CD4-positive, alpha-beta T cell treated with Interleukin-21 for 1 hour (primary cell): ENCODE data around the gene DDR2.

Experiments
- DNase-seq: peaks from one replicate; pipeline ENCODE4 v3.0.0-alpha.2; 2020

Gene DDR2

DNA sequence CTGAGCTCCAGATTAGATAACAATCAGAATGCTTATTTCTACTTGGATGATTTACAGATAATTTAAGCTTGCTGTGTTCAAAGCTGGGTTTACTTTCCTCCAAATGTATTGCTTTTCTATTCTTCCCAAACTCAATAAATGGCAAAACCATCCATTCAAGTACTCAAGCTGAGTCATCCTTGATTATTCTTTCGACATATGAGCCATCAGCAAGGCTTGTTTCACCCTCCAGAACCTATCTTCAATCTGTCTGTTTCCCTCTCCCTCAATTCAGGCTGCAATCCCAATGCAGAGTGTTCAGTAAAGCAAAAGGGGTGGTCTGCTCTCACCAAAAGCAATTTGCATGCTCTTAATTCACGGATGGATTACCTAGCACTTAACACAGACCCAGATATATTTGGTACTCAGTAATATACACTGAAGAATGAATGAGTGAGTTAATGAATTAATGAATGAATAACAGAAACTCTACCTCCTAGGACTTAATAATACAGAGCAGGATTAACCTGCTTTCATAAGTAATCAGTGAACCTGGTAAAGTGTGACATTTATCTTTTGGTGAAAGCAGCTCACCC lies 41.9 kb downstream of the DDR2 start:
- DNase-seq: no peak

DNA sequence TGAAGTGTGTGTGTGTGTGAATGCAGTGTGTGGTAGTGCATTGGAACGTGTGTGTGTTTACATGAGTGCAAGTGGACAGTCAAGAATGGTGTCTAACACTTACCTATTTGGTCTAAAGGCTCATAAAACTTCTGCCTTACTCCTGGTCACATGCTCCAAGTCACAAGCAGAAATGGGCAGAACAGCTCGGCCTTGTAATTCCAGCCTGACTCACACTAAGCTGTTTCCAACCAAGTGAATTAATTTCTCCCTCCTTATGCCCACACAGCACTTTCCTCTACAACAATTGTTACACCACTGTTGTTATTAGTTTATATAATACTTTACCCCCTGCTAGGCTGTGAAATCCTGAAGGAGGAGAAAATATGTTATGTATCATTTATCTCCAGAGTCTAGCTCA lies 43.8 kb downstream of the DDR2 start:
- no peak for DNase-seq

DNA sequence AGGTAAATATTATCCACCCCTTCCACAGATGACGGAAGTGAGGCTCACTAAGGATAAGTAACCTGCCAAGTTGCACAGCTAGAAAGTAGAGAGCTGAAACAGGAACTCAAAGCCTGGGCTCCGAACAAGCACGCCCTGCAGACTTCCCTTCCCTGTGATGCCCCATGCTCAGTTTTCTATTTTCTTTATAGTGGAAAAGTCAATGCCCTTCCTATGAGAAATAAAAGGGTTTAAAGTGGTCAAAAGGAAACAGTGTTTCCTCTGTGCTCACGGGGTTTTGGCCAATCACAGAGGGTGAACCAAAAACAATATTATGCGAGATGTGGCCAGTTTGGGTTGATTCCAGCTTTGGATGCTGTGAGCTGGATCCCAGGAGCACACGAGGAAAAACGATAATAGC lies 44.5 kb downstream of the DDR2 start:
- no peak for DNase-seq

DNA sequence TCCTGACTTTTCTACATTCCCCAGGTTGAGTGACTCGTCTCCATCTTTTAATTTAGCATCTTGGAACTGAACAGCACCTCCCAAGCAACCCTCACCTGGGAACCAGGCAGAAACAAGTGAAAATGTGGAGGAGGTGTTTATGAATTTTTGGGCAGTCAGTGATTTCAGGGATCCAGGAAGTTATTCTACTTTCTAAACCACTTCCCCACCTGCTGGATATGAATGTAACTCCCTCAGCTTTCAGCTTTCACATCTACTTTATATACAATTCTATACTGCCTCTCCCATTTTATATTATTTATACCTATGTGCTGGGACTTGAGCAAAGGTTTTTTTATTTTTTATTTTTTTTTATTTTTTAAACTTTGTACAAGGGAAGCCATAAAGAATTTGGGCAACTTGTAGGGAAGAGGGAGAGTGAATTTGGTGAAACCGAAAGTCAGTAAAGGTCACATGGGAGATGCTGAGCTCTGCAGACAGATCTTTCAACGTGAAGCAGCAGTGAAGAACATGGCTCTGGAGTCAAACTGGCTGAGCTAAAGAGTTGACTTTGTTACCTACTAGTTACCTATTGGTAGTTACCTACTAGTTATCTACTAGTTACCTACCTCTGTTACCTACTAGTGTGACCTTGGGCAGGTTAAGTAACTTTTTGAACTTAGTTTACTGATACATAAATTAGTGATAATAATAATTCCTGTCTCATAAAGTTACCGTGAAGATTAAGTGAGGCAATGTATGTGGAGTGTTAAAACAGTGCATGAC lies 45.5 kb downstream of the DDR2 start:
- no peak for DNase-seq

DNA sequence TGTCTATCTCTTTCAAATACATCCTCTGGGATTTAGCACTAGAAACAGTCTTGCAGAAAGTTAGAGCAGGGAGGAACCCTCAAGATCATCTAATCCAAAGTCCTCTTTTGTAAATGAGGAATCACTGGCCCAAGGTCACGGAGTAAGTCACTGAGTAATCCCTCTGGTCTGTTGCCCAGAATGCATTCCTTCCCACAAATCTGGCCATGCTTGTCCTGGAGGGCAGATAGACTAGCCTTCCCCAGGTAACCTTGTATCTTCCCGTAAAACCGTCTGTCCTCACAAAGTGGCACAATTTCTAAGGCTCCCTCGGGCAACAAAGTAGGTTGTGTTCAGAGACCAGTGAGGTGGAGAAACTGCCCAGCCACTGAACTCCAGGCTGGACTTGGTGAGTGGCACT lies 46.2 kb downstream of the DDR2 start:
- no peak for DNase-seq

DNA sequence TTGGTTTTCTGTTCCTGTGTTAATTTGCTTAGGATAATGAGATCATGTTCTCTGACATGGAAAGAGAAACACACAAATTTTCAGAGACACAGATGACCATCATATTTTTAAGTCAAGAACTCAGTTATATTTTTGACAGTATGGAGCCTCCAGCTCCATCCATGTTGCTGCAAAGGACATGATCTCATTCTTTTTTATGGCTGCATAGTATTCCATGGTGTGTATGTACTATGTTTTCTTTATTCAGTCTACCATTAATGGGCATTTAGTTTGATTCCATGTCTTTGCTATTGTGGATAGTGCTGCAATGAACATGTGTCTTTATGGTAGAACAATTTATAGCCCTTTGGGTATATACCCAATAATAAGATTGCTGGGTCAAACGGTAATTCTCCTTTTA lies 47.0 kb downstream of the DDR2 start:
- no peak for DNase-seq

DNA sequence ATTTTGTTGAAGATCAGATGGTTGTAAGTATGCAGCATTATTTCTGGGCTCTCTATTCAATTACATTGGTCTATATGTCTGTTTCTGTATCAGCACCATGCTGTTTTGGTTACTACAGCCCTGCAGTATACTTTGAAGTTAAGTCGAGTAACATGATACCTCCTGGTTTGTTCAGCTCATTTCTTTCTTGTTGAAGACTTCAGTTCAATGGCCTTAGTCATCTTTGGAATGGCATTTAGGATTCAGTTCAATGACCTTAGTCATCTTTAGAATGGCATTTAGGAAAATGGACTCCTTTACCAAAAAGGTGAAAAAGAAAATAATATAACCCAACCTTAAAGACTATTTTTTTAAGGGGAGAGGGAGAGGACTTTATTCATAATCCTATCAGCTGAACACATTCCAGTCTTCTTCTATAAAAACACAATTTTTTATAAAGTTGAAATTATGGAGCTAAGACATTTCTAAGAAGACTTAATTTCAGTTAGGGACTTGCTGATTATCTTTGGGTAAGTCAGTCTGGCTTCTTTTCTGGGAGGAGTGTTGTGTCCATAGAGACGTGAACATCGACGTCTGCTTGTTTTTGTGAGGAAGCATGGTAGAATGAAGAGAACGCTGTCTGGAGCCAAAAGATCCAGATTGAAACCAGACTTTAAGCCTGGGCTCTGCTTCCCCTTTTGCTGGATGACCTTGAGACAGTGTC lies 48.3 kb downstream of the DDR2 start:
- no peak for DNase-seq

DNA sequence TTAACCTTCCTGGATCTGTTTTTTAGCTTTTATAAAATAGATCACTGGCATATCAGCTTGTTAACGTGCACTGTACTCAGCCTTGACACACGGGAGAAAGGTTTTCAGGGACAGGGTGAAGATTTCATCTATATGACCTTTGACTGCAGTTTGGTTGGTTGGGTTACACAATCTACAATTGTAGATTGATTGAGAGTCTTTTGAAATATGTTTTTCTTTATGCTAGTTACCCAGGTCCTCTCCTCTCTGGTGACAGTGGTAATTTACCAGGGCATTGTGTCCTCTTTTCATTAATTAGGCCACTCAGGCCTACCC lies 48.8 kb downstream of the DDR2 start:
- no peak for DNase-seq

DNA sequence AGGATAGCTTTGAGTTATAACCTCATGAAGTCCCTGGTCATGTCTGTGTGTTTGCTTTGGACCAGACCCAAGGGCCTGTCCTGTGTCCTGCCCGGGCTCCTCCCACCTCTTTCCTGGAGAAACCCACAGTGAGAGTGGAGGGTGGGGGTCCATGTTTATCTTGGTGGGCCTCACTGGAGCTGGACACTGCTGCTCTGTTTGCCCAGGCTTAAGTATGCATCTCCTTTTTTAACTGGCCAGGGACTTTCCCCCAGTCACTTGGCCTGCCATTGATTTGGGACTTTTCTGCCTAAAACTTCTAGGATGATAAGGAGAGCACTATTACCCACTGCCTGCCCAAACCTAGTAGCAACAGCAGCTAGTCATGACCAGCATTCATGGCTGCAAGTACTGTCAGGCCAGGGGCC lies 49.8 kb downstream of the DDR2 start:
- DNase-seq: no peak

DNA sequence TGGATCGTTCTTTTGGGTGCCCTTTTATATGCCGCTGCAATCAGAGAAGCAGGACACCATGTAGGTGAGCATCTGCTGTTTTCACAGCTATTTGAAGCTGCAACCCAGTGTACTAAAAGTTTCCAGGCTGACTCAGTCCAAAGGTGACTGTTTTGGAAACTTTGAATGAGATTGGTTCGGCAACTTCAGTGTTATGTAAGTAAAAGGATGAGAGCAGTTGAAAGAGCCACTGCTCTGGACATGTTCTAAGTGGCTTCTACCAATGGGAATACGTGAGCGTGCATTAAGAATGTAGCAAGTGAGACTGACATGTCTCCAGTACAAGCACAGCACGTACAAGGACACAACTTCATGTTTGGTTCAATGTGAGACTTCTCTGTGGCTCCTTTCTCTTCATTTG lies 55.6 kb downstream of the DDR2 start:
- DNase-seq: no peak

DNA sequence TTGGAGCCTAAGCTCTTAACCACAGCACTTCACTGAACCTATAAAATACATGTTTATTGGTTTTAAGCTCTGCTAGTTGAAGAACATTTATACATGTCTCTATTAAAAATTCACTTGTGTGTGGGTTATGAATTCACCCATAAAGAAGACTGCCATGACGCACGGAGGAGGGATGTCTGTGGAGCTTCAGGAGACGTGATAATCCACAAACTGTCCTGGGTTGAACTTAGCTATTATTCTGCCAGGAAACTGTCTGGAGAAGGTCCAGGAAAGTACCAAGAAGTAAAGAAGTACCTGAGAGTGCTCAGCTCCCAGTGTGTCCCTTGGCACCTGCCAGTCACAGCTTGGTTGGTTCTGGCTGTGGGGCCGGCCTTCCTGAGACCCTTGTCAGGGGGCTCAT lies 56.3 kb downstream of the DDR2 start:
- DNase-seq: no peak

DNA sequence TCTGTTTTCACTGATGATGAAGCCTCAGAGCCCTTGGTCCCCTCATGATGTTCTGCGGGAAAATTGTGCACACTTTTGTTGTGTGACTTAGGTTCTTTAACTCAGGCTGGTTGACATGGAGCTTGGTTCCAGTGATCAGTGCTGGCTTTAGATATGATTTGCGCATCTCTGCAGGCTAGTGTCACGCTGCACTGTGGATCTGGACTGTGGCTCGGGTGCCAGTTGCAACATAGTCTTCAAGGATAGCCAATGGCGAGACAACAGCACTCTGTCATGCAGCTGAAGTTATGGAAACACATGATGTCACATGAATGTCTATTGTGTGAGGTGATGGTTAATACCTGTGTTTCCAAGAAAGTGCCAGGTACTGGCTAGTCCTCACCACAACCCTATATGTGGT lies 56.7 kb downstream of the DDR2 start:
- DNase-seq: no peak

DNA sequence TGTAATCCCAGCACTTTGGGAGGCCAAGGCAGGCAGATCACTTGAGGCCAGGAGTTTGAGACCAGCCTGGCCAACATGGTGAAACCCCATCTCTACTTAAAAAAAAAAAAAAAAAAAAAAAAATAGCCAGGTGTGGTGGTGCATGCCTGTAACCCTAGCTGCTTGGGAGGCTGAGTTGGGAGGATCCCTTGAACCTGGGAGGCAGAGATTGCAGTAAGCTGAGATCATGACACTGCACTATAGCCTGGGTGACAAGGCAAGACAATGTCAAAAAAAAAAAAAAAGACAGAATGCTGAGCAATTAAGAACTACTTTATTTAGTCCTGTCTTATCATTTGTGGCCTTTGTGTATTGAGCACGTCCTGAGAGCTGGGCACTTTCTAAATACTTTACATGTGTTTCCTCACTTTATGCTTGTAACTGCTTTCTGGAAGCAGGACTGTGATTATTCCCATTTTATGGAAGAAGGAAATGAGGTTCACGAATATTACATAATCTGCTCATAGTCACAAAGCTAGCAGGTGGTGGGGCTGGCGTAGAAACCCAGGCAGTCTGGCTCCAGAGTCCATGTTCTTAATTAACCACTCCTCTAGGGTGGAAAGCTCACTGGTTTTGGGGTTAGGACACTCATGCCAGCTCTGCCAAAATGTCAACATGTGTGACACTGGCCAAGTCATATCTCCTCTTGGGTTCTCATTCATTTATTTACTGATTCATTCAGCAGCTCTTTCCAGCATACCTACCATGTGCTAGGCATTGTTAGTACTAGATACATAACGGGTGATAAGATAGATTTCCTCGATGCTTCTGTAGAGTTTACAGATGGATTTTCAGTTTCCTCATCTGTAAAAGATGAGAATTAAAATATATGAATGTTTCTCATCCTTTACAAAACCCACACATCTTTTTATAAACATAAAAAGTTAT lies 57.7 kb downstream of the DDR2 start:
- no peak for DNase-seq

DNA sequence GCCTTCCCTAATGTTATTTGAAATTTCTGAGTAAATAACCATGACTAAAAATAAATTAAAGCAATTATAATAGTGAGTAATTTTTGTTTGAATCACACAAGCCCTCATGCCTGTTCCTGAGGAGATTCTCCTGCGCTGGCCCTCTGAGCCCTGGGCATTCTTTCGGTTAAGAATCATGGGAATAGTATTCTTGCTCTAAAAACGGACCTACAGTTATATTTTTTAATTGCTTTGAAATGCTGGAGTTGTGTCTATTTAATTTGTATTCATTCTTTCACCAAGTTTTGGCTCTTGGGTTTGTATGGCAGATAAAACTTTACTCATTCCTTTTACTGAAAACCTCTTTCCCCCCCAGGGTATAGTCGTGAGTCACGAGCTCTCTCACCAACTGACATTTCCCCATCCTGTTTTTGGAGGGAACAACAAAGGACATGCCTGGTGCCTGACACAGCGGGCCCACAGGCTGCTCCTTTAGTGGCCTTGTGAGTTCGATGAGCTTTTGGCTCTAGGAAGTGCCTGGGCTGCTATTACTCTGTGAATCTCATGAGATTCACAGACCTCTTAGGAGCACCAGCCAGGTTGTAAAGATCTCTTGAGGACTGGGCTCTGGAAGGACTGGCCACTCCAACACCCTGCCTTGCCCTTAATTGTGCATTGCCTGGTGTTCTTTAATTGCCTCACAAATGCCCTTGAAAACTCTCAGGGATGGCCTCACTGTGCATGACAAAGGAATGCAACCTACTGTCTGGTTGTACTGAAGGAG lies 58.6 kb downstream of the DDR2 start:
- DNase-seq: no peak

DNA sequence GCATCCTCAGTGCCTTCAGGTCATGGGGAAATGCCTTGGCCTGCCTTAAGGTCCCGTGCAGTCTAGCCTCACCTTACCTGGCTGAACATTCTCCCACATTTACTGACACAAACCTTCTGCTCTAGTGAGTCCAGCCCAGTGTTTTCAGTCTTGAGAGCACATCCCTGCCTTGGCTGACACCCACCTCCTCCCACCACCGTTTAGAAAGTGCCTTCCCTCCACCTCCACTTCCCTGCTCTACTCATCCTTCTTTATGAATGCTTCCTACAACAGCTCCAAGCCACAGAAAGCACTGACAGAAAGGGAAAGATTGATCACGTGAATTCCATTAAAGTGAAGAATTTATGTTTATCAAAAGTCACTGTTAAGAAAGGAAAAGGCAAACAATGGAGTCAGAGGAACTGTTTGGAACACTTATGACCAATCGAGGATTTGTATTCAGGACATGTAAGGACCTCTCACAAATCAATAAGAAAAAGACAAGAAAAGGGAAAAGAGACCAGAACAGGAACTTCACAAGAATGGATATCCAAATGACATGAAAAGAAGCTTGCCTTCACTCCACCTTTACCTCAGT lies 59.8 kb downstream of the DDR2 start:
- no peak for DNase-seq

DNA sequence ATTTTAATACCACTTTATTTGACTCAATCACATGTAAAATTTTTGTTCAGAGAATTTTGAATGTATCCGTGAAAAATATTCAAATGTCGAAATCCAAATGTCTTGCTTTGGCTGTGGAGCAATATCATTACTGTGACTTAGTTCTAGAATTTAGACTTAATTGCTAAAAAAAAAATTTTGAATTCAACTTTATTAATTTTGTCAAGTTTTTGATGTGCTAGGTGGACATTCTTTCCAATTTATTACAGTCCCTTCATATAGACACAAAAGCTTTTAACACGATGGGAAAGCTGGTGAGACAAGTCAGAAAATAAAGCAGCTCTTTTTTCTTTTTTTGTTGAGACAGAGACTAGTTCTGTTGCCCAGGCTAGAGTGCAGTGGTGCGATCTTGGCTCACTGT lies 62.6 kb downstream of the DDR2 start:
- no peak for DNase-seq

DNA sequence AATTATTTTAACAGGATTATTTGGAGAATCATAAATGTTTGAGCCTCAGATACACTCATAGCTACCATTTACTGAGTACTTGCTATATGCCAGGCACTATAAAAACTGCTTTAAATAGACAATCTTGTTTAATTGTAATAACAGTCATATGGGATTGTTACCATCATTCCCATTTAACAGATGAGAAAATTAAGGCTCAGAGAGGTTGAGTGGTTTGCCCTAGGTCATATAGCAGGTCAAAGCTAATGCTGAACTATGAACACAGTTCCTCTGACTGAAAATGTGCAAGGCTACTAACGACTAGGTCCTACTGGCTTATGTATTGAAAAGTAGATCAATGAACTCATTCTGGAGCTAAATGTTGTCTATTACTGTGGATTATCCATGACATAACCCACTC lies 63.4 kb downstream of the DDR2 start:
- DNase-seq: no peak

DNA sequence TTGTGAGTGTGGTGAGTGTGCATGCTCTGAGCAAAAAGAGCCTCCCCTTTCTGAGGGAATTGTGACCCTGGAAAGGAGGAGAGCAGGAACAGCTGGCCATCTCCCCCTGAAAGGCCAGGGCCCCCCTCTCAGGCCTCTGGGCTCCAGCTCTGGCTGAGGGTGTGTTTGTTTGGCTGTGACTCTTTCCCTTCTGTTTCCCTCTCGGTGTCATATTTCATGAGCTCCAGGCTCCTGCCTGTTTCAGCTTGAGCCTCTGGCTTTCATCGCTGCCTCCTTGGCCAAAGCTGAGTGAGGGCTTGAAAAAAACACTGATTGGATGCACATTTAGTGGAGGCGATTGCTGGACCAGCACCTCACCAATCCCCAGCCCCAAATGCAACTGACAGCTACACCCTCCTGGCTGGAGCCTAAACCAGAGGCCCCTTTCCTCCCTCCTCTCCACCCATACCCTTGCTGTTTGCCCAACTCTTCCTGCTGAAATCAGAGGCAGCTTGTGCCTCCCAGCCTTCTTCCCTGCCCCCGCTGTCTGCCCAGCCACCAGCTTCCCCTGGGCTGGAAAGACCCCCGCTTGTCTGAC lies 64.1 kb downstream of the DDR2 start:
- DNase-seq: no peak

DNA sequence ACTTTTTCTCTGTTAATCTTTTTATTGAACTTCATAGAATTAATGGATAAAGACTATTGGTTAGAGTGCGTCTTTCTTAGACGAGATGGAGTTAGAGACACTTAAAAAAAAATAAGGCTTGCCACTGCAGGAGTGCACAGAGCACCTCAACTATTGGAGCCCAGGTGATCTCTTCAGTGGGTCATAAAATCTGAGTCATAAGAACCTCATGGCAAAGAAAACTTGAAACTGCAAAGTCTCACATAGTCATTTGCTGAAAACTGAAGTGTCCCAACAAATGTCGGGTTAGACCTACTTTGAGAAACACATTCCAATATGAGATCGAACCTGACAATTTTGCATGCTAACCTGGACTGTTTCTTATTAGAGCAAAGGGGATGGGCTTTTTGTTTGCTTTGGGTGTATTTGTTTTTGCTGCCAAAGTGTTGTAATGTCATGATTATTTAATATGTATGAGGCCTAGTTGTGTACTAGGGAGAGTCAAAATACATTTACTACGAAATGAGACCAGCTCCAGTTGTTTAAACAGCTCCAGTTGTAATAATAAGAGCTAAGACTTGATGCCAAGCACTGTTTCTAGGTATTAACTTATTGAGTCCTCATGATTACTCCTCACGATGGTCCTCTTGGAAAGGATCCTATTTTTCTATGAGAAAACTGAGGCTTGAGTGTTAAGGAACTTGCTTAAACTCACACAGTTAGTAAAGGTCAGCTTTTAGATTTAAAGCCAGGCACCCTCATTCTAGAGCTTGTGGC lies 65.1 kb downstream of the DDR2 start:
- DNase-seq: no peak

DNA sequence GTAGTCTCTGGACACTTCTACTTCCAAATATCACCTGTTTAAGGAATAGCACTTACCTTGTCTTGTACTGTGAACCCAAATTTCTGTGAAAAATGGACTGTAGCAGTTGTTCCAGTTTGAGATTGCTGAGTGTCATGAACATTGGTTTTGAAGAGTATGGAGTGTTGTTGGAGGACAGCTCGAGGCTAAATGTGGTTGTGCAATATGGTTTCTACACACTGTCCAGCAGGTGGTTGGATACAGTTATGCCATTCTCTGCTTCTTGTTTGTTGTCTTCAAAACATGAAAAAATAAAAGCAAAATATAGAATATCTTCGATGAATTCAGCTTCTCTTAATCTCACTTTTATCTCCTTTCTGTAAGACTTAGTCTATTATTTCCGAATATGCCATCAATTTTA lies 67.1 kb downstream of the DDR2 start:
- no peak for DNase-seq

DNA sequence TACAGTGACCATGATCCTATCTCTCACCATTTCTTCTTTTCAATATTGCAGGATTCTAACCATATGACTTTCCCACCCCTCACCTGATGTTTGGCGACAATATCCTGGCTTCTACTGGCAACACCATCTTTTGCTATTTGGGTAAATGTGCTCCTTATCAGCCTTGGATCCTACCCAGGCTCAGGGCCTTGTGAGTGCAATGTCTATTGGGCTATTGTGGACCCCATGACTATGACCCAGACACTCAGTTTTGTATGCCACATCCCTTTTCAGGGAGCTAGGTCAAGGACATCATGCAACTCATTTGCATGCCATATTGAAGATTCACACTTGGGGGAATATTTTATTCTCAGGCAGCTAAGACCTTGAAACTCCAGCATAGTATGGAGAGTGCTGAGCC lies 67.9 kb downstream of the DDR2 start:
- DNase-seq: no peak
